Activated CD8-positive, alpha-beta memory T cell treated with anti-CD3 and anti-CD28 coated beads, Interleukin-2, amount 10 ng/mL, durations not matched to agents 7 days and 5 days (primary cell): ENCODE measurements around the gene HNRNPLL. TPM values are rescaled to one million over a fixed set of nuclear protein-coding genes. Genes with fewer than 3 reads are reported as not detected.
"Not testable (repeated sequence)": the region's sequence is repeated elsewhere in the genome, so short reads cannot be mapped to it uniquely, and the experiment has no call there.

Source experiments
- ATAC-seq: fragments of 150-1000 bp; cut with Tn5 transposase; one replicate; pipeline ENCODE4 v1.10.0; 2021; ENCODE audit warnings: moderate library complexity
- CTCF ChIA-PET: fragments of 350-600 bp; sonication (Branson Sonifier 250); formaldehyde crosslinking; loops from one replicate; lab custom pipeline; 2021; ENCODE audit warnings: antibody characterized with exemption; lab: Charles Lee
- DNase-seq: peaks from one replicate; pipeline ENCODE4 v3.0.0-alpha.2; 2020
- H3K27ac Mint-ChIP-seq: one replicate; pipeline ENCODE4 v1.8.0; 2021; ENCODE audit warnings: mild to moderate bottlenecking, mixed read lengths
- H3K27me3 Mint-ChIP-seq: one replicate; pipeline ENCODE4 v1.8.0; 2021; ENCODE audit warnings: mixed read lengths
- H3K36me3 Mint-ChIP-seq: one replicate; pipeline ENCODE4 v1.8.0; 2021; ENCODE audit warnings: mild to moderate bottlenecking, mixed read lengths
- H3K4me1 Mint-ChIP-seq: one replicate; pipeline ENCODE4 v1.8.0; 2021; ENCODE audit warnings: mixed read lengths
- H3K4me3 Mint-ChIP-seq: one replicate; pipeline ENCODE4 v1.8.0; 2021; ENCODE audit warnings: mild to moderate bottlenecking, moderate library complexity, mixed read lengths
- H3K9me3 Mint-ChIP-seq: one replicate; pipeline ENCODE4 v1.8.0; 2022; ENCODE audit warnings: low read depth, mixed read lengths
- total RNA-seq, 2 experiments: library from RNA; stranded (reverse); gene quantifications; one replicate each; pipeline ENCODE4 v1.2.3, GENCODE V29; 2021

Gene HNRNPLL
- total RNA-seq, 2 experiments from 2014 or later, result 88.8 to 106 TPM

- no peaks in the 10 kb centered on the region for H3K27me3 Mint-ChIP-seq
- CTCF ChIA-PET, result interaction anchor here (0.8 to 4.3 kb wide), 9 partner anchors 10 to 184 kb away, joined by 3 to 25 read pairs (median 4); no protein-coding TSS in a partner anchor
- DNase-seq, result no peak
- H3K9me3 Mint-ChIP-seq, result no peaks in the 10 kb centered on the region
- no peak overlapping the region for H3K27ac Mint-ChIP-seq
- no peak overlapping the region for H3K4me3 Mint-ChIP-seq
- peaks cover 14% of the 10 kb centered on the region for H3K36me3 Mint-ChIP-seq
- ATAC-seq, result no peak
- peaks cover 3% of the 10 kb centered on the region for H3K4me1 Mint-ChIP-seq
Measured at GRCh38 chr2:38556006-38556801, 46.5 kb downstream of the HNRNPLL start.

- ATAC-seq, result peak; percentile 42
Measured at GRCh38 chr2:38554973-38555595, 47.6 kb downstream of the HNRNPLL start.

GRCh38 chr2:38553554-38553953, 49.2 kb downstream of the HNRNPLL start:
- peaks cover 10% of the 10 kb centered on the region for H3K36me3 Mint-ChIP-seq
- DNase-seq (no peak), ATAC-seq (no peak)
- H3K27ac Mint-ChIP-seq, result no peak overlapping the region
- no peaks in the 10 kb centered on the region for H3K9me3 Mint-ChIP-seq
- H3K4me1 Mint-ChIP-seq, result peaks cover 6% of the 10 kb centered on the region
- no peak overlapping the region for H3K4me3 Mint-ChIP-seq
- H3K27me3 Mint-ChIP-seq, result no peaks in the 10 kb centered on the region
- CTCF ChIA-PET, result interaction anchor here (1.5 to 4.3 kb wide), 3 partner anchors 17 to 188 kb away, joined by 4 to 25 read pairs (median 5); no protein-coding TSS in a partner anchor

More at GRCh38 chr2:38554973-38555595, 47.6 kb downstream of the HNRNPLL start:
- Mint-ChIP-seq H3K9me3 (no peaks in the 10 kb centered on the region), H3K27me3 (no peaks in the 10 kb centered on the region), H3K27ac (no peak overlapping the region), H3K4me3 (no peak overlapping the region), H3K36me3 (peaks cover 13% of the 10 kb centered on the region), H3K4me1 (peaks cover 3% of the 10 kb centered on the region)
- CTCF ChIA-PET, result interaction anchor here (1.2 to 4.3 kb wide), 6 partner anchors 11 to 186 kb away, joined by 3 to 25 read pairs (median 4); no protein-coding TSS in a partner anchor
- no peak for DNase-seq

- Mint-ChIP-seq H3K27me3 (no peaks in the 10 kb centered on the region), H3K36me3 (peaks cover 10% of the 10 kb centered on the region), H3K4me3 (no peak overlapping the region), H3K27ac (no peak overlapping the region), H3K4me1 (peaks cover 6% of the 10 kb centered on the region), H3K9me3 (no peaks in the 10 kb centered on the region)
- CTCF ChIA-PET, result interaction anchor here (1.5 kb wide), 1 partner anchor 182 kb away, joined by 5 read pairs; no protein-coding TSS in a partner anchor
- DNase-seq (no peak), ATAC-seq (peak; percentile 20)
Measured at GRCh38 chr2:38552259-38552658, 50.5 kb downstream of the HNRNPLL start.

- CTCF ChIA-PET, result no interaction called here
Measured at GRCh38 chr2:38551746-38552145, 51.0 kb downstream of the HNRNPLL start.

GRCh38 chr2:38551171-38551570, 51.6 kb downstream of the HNRNPLL start:
- Mint-ChIP-seq H3K9me3 (no peaks in the 10 kb centered on the region), H3K4me3 (no peak overlapping the region), H3K27me3 (no peaks in the 10 kb centered on the region), H3K27ac (no peak overlapping the region), H3K36me3 (peaks cover 9% of the 10 kb centered on the region), H3K4me1 (peaks cover 6% of the 10 kb centered on the region)
- no peak for DNase-seq
- no peak for ATAC-seq
- CTCF ChIA-PET, result no interaction called here

More at GRCh38 chr2:38551746-38552145, 51.0 kb downstream of the HNRNPLL start:
- Mint-ChIP-seq H3K36me3 (peaks cover 9% of the 10 kb centered on the region), H3K9me3 (no peaks in the 10 kb centered on the region), H3K4me3 (no peak overlapping the region), H3K27me3 (no peaks in the 10 kb centered on the region), H3K27ac (no peak overlapping the region), H3K4me1 (peaks cover 6% of the 10 kb centered on the region)
- DNase-seq (no peak), ATAC-seq (no peak)

- ATAC-seq (no peak), DNase-seq (no peak)
- Mint-ChIP-seq H3K27me3 (no peaks in the 10 kb centered on the region), H3K4me1 (peaks cover 6% of the 10 kb centered on the region), H3K4me3 (no peak overlapping the region), H3K9me3 (no peaks in the 10 kb centered on the region), H3K27ac (no peak overlapping the region), H3K36me3 (peaks cover 9% of the 10 kb centered on the region)
- CTCF ChIA-PET, result interaction anchor here (1.0 to 3.0 kb wide), 2 partner anchors 13 to 165 kb away, joined by 3 to 16 read pairs; no protein-coding TSS in a partner anchor
Measured at GRCh38 chr2:38549851-38550250, 52.9 kb downstream of the HNRNPLL start.

- CTCF ChIA-PET, result interaction anchor here (1.0 to 3.0 kb wide), 3 partner anchors 12 to 166 kb away, joined by 3 to 16 read pairs (median 3); no protein-coding TSS in a partner anchor
- H3K36me3 Mint-ChIP-seq, result peaks cover 7% of the 10 kb centered on the region
Measured at GRCh38 chr2:38549071-38549704, 53.5 kb downstream of the HNRNPLL start.

GRCh38 chr2:38547791-38548190, 54.9 kb downstream of the HNRNPLL start:
- peaks cover 16% of the 10 kb centered on the region for H3K4me1 Mint-ChIP-seq
- CTCF ChIA-PET, result interaction anchor here (0.6 to 3.0 kb wide), 7 partner anchors 10 to 1556 kb away, joined by 3 to 16 read pairs (median 3); no protein-coding TSS in a partner anchor
- no peaks in the 10 kb centered on the region for H3K27me3 Mint-ChIP-seq
- H3K36me3 Mint-ChIP-seq, result peaks cover 6% of the 10 kb centered on the region
- DNase-seq (no peak), ATAC-seq (no peak)
- no peak overlapping the region for H3K27ac Mint-ChIP-seq
- H3K4me3 Mint-ChIP-seq, result no peak overlapping the region
- no peaks in the 10 kb centered on the region for H3K9me3 Mint-ChIP-seq

More at GRCh38 chr2:38549071-38549704, 53.5 kb downstream of the HNRNPLL start:
- DNase-seq, result no peak
- H3K27ac Mint-ChIP-seq, result no peak overlapping the region
- no peak overlapping the region for H3K4me3 Mint-ChIP-seq
- H3K27me3 Mint-ChIP-seq, result no peaks in the 10 kb centered on the region
- H3K9me3 Mint-ChIP-seq, result no peaks in the 10 kb centered on the region
- peaks cover 8% of the 10 kb centered on the region for H3K4me1 Mint-ChIP-seq
- no peak for ATAC-seq

GRCh38 chr2:38546585-38546984, 56.1 kb downstream of the HNRNPLL start:
- Mint-ChIP-seq H3K9me3 (no peaks in the 10 kb centered on the region), H3K36me3 (peaks cover 3% of the 10 kb centered on the region), H3K27ac (no peak overlapping the region), H3K27me3 (peaks cover under 1% of the 10 kb centered on the region), H3K4me1 (peaks cover 23% of the 10 kb centered on the region), H3K4me3 (no peak overlapping the region)
- CTCF ChIA-PET, result interaction anchor here (0.6 to 3.0 kb wide), 3 partner anchors 10 to 194 kb away, joined by 3 to 16 read pairs (median 5); no protein-coding TSS in a partner anchor
- no peak for DNase-seq
- ATAC-seq, result no peak

GRCh38 chr2:38546064-38546463, 56.7 kb downstream of the HNRNPLL start:
- Mint-ChIP-seq H3K36me3 (peaks cover 3% of the 10 kb centered on the region), H3K9me3 (no peaks in the 10 kb centered on the region), H3K4me1 (peaks cover 23% of the 10 kb centered on the region), H3K27me3 (peaks cover 5% of the 10 kb centered on the region), H3K4me3 (no peak overlapping the region), H3K27ac (no peak overlapping the region)
- DNase-seq, result no peak
- no peak for ATAC-seq
- CTCF ChIA-PET, result interaction anchor here (1.6 kb wide), 1 partner anchor 13 kb away, joined by 5 read pairs; no protein-coding TSS in a partner anchor

- CTCF ChIA-PET, result interaction anchor here (1.1 kb wide), 1 partner anchor 13 kb away, joined by 3 read pairs; no protein-coding TSS in a partner anchor
- ATAC-seq, result peak; percentile 31
- Mint-ChIP-seq H3K27ac (peak overlapping the region; percentile 66), H3K4me1 (peaks cover 20% of the 10 kb centered on the region), H3K27me3 (peaks cover 18% of the 10 kb centered on the region)
- not testable (repeated sequence) for H3K9me3 Mint-ChIP-seq, H3K36me3 Mint-ChIP-seq, H3K4me3 Mint-ChIP-seq, DNase-seq
Measured at GRCh38 chr2:38542248-38542631, 60.5 kb downstream of the HNRNPLL start.
